NCI-H146 treated with DMSO at 0.1 percent for 48 hours (cell line): ENCODE measurements around the gene MARCHF3.
"Not testable (repeated sequence)": the region's sequence is repeated elsewhere in the genome, so short reads cannot be mapped to it uniquely, and the experiment has no call there.

Experiments used
- DNase-seq: peaks from one replicate; lab custom pipeline; 2025; ENCODE audit not compliant: unreplicated experiment; lab: John Stamatoyannopoulos, UW

MARCHF3 gene

GRCh38 chr5:126961128-126961527, 69.2 kb downstream of the MARCHF3 start:
- no peak for DNase-seq

DNA sequence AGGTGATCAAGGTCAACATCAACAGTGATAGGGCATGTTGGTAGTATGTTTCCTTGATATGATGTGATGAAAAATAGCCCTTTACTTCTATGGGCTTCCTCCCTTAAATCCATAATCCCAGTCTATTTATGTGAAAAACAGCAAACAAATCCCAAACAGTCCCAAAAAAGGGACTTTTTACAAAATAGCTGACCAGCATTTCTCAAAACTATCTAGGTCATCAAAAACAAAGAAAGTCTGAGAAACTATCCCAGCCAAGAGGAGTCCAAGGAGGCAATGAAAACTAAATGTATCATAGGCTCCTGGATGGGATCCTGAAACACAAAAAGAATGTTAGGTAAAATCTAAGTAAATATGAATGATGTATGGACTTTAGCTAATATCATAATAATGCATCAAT, 71.2 kb downstream of the MARCHF3 start:
- DNase-seq: no peak

DNA sequence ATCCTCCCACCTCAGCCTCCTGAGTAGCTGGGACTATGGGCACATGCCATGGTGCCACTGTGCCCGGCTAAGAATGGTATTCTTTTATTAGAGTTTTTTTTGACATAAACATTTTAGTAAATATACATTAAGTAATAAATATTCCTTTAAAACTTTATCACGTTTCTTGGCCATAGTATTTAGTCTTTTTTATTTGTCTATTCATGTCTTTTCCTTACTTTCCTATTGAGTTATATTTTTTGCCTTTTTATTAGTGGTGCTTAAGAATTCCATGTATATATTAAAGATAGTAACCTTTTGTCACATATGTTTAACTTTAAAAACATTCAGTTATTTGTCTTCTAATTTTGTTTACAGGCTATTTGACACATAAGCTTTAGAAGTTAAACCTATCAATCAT, 73.4 kb downstream of the MARCHF3 start:
- DNase-seq: no peak

DNA sequence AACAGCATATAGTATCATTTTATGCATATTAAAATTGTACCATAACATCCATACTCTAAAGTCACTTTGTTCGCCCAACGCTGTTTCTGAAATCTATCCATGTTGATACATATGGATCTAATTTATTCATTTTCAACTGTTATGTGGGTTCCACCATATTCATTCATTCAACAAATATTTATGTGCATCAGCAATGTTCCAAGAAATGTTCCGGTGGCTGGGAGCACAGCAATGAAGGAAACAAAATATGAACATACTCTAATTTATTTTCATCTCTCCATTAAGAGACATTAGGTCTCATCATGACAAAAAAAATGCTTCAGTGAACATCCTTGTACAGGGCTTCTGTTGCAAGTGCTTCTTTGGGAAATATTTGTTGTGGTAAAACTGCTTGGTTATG, 75.4 kb downstream of the MARCHF3 start:
- DNase-seq: no peak

DNA sequence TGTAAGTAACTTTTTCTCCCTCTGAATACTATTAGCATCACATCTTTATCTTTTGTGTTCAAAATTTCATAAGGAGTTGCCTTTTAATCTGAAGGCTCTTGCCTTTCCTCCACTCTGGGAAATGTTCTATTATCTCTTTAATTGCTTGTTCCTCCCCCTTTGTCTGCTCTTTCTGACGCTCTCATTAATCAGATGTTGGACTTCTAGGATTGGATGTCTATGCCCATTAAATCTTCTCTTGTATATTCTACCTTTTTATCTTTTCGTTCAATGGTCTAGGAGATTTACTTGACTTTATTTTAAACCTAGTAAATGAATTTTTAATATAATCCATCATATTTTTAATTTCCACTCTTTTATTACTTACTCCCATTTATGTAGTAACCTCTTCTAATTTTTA, 76.7 kb downstream of the MARCHF3 start:
- no peak for DNase-seq

DNA sequence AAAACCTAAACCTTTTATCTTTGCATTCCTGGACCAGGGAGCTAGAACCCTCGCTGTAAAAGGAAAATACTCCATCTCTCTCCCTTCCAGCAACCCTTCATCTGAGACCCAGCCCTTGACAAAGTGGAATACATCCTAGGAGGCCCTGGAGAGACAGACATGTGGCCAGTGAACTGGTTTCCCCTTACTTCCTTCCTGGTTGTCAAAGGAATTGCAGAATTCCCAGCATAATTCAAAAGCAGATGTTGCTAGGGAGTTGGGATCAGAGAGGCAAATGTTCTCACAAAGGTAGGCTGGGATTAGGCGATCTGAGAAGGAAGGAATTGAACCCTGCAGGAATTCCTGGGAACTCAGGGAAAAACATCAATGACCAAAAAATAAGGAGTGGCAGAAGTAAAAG, 80.9 kb downstream of the MARCHF3 start:
- DNase-seq: no peak

GRCh38 chr5:126948453-126948852, 81.9 kb downstream of the MARCHF3 start:
- DNase-seq: no peak

- DNase-seq: no peak
Observed at GRCh38 chr5:126948011-126948355, 82.4 kb downstream of the MARCHF3 start.

- DNase-seq: no peak
Observed at GRCh38 chr5:126947146-126948010, 83.0 kb downstream of the MARCHF3 start.

DNA sequence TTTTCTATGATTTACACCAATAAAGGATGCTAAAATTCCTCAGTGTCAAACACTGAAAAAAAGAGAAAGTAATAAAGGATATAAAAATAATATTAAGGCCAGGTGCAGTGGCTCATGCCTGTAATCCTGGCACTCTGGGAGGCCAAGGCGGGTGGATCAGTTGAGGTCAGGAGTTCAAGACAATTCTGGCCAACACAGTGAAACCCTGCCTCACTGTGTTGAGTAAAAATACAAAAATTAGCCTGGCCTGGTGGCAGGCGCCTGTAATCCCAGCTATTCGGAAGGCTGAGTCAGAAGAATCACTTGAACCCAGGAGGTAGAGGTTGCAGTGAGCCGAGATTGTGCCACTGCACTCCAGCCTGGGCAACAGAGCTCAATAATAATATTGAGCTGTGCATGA, 87.5 kb downstream of the MARCHF3 start:
- DNase-seq: not testable (repeated sequence)

GRCh38 chr5:126941403-126941802, 89.0 kb downstream of the MARCHF3 start:
- DNase-seq: no peak

DNA sequence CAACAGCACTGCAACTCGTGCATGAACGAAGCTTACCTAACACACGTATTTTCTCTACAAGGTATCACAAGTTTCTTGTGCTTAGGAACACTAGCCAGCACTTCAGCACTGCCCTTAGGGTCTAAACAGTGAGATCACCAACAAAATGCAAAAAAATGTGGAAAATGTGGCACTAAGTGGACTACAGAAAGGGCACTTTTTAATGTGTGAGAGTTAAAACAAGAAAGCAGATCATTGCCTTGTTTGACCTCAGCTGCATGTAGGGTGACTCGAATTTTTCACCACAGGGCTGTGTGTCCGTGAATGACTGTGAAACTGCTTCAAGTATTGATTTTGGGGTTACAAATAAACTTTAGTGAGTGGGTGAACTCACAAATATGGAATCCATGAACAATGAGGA, 90.5 kb downstream of the MARCHF3 start:
- DNase-seq: no peak

- DNase-seq: no peak
Observed at GRCh38 chr5:126938466-126938865, 91.9 kb downstream of the MARCHF3 start.

- no peak for DNase-seq
Observed at GRCh38 chr5:126937771-126938170, 92.6 kb downstream of the MARCHF3 start.

DNA sequence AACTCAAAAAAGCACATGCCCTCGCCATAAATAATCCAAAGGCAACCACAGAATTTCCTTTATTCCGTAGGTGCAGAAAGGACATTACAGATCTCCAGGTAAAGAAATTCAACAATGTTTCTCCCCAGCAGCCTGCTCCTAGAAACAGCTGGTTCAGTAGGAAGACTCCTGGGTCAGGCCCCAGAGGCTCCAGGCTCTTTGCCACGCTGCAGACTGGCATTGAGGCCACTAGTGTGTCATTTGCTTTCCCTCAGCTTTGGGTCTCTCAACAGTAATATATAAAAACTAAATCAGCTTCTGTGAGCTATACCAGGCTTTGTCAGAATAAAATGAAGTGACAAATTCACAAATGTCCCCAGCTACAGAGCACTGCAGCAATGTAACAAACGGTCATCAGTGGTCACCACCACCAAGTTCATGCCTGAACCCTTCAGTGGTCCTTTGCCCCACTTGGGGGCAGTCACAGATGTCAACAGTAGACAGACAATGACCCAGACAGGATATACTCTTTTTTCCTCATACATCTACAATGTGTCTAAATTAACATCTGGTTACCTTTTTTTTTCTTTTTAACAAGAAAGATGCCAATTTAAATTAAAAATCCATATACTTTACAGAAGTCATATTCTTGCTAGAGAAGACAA, 93.5 kb downstream of the MARCHF3 start:
- no peak for DNase-seq

DNA sequence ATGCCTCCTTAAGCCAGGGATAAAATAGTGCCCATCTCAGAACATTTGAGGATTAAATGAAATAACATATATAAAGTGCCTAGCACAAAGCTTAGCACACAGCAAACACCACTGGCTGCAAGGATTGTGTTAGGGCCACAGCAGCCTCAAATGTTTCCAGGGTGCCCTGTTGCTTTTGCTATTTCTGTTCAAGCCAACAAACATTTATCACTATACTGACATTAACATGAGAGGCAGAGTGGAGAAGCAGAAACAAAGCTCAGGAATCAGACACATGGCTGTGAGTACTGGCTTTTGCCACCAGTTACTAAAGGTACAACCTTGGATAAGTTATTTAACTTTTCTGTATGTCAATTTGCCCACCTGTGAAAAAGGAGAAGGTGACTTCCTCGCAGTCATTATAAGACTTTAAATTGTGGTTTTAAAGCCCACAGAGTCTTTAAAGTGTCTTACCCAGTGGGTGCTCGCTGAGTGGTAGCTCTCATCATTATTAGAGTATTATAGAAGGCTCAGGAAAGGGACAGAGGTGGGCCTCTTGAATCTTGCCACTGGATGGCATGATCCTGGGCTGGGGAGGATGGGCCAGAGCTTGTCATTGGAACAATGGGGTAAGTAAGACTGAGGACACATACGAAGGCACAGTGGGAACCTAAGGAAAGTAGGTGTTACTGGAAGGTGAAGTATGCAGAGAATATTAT, 98.2 kb downstream of the MARCHF3 start:
- no peak for DNase-seq

- DNase-seq: no peak
Observed at GRCh38 chr5:126928041-126928440, 102.3 kb downstream of the MARCHF3 start.

GRCh38 chr5:126927429-126927828, 102.9 kb downstream of the MARCHF3 start:
- no peak for DNase-seq

DNA sequence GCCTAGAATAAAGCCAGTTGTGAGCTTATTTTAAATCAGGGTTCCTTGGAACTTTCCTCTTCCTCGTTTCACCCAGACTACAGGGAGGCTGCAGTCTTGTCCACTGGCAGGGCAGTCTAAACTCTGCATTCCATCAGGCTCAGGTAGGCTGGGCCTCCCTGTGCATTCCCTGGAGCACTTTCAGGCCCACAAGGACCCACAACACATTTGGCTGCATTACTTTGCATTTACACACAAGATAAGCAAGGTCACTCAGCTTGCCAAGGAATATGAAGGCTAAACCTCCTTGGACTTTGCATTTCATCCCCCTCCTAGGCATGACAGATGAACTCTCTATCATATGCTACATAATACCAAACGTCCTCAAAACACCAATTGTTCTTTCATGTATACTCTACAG, 104.2 kb downstream of the MARCHF3 start:
- no peak for DNase-seq

- DNase-seq: no peak
Observed at GRCh38 chr5:126925482-126925881, 104.9 kb downstream of the MARCHF3 start.

DNA sequence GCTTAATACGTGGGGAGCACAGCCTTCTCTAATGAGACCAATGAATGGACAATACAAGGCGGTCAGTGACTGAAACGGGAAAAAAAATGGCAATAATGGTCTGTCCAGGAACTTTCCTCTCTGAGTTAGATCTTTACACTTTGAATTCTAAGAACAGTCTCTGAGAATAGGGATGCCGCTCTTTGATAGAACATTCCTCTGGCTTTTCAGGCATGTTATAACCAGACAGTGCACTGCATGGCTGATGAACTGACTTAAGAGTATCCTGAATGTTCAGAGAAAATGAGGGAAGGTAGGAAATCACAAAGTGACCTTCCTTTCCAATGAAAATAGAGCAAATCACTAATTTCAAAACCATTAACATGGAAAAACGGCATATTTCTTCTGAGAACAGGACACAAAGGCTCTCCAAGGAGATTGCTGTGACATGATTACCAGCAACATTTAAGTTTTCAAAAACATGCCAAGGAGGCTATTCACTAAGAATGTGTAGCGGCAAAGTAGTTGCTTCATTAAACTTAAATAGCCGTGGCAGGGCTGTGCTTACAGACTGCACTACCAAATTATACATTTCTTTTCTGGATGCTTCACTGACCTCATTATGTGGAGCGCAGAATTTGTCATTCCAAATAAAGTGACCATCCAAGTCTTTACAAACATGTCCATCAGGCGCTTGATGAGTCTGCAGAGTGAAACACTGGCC, 105.9 kb downstream of the MARCHF3 start:
- no peak for DNase-seq
